ENCODE results near the gene PAPLN.

GRCh38 chr14:73266317-73266716, 29.0 kb downstream of the PAPLN start:
- no peak for TF ChIP-seq ZBTB40 (IDR thresholded peaks at IDR 0.05)
- no peak for TF ChIP-seq ZBTB40 (CRISPR knock-in tag; IDR thresholded peaks at IDR 0.05)
- no peak for TF ChIP-seq KLF6 (CRISPR knock-in tag; IDR thresholded peaks at IDR 0.05)
- TF ChIP-seq RBM22 (optimal IDR thresholded peaks at IDR 0.05; ENCODE audit: low read length): no peak
- no peak for TF ChIP-seq CTCF (CRISPR knock-in tag; IDR thresholded peaks at IDR 0.05)
- no peak for TF ChIP-seq JUND (CRISPR knock-in tag; IDR thresholded peaks at IDR 0.05)
- TF ChIP-seq ZNF136 (CRISPR knock-in tag; IDR thresholded peaks at IDR 0.05; ENCODE audit: low read depth): no peak
- TF ChIP-seq SNAPC2 (CRISPR knock-in tag; IDR thresholded peaks at IDR 0.05): no peak
